HCT116 (cell line): Measurements from ENCODE around the gene CCDC83. TPM values are rescaled to one million over a fixed set of nuclear protein-coding genes. Genes with fewer than 3 reads are reported as not detected.

Experiments
- ATAC-seq: fragments of 200-7000 bp; cut with Tn5 transposase; 2 replicates; pipeline ENCODE4 v1.9.1; 2020; ENCODE audit warnings: mild to moderate bottlenecking, moderate library complexity
- BruUV-seq: library from RNA; stranded (reverse); fragments of 400-500 nt; replicated peaks from 2 replicates; lab custom pipeline; 2021; lab: Mats Ljungman, UMichigan
- CTCF ChIA-PET: fragments of 300-600 bp; sonication (Branson Sonifier 250); formaldehyde crosslinking; loops from one replicate; lab custom pipeline; 2021; ENCODE audit warnings: antibody characterized with exemption; lab: Charles Lee
- POLR2A ChIA-PET: fragments of 300-600, 350-600 bp; sonication (Branson Sonifier 250); formaldehyde crosslinking; loops from one replicate; lab custom pipeline; 2021; ENCODE audit warnings: antibody characterized with exemption; lab: Charles Lee
- RAD21 ChIA-PET, 2 experiments: fragments of 300-600 bp; sonication (Branson Sonifier 250); formaldehyde crosslinking; loops; one replicate each; lab custom pipeline; 2023; ENCODE audit warnings: low total read pairs in 2 of 2; ENCODE audit not compliant: uncharacterized antibody in 2 of 2, unreplicated experiment in 2 of 2, low non-redundant PET in 1 of 2; lab: Charles Lee
- DNase-seq: peaks from one replicate; pipeline ENCODE4 v3.0.0-alpha.2; 2010; ENCODE audit warnings: low read depth, low spot score
- H2AFZ ChIP-seq: fragments of 200-600 bp; shearing (Covaris generic), sonication (generic); 2 replicates; pipeline ENCODE4 v1.6.1; 2017; ENCODE audit warnings: low read depth, mixed run types, mixed read lengths, antibody characterized with exemption, low read length; ENCODE audit not compliant: poor library complexity, severe bottlenecking
- H3K27ac ChIP-seq: 2 replicates; pipeline ENCODE4 v1.5.1; 2012; ENCODE audit warnings: low read depth, low read length
- H3K27me3 ChIP-seq: fragments of 200-600 bp; sonication (generic); 2 replicates; pipeline ENCODE4 v1.6.1; 2016; ENCODE audit warnings: mixed run types, low read length, mixed read lengths; ENCODE audit not compliant: insufficient read depth
- H3K36me3 ChIP-seq, 2 experiments: fragments of 200-500 bp in 1 of 2; fragments of 200-600 bp in 1 of 2; sonication (Bioruptor generic) in 1 of 2; sonication (generic) in 1 of 2; 2 replicates each; pipeline versions ENCODE4 v1.5.1 to v1.6.1; 2014 to 2016; ENCODE audit warnings: low read length in 2 of 2, inconsistent platforms in 1 of 2, mixed read lengths in 1 of 2, mixed run types in 1 of 2; ENCODE audit not compliant: insufficient read depth in 2 of 2, control insufficient read depth in 1 of 2
- H3K4me1 ChIP-seq, 2 experiments: fragments of 200-600 bp in 1 of 2; sonication (generic) in 1 of 2; 2 replicates each; pipeline versions ENCODE4 v1.5.1 to v1.6.1; 2012 to 2017; ENCODE audit warnings: low read length in 2 of 2, inconsistent platforms in 1 of 2, mild to moderate bottlenecking in 1 of 2, mixed read lengths in 1 of 2, mixed run types in 1 of 2, moderate library complexity in 1 of 2; ENCODE audit not compliant: insufficient read depth in 2 of 2, control insufficient read depth in 1 of 2
- H3K4me2 ChIP-seq: fragments of 200-600 bp; sonication (generic); 2 replicates; pipeline ENCODE4 v1.6.1; 2017; ENCODE audit warnings: mixed run types, low read length, mixed read lengths
- H3K4me3 ChIP-seq, 2 experiments: fragments of 200-600 bp in 1 of 2; sonication (generic) in 1 of 2; replicated peaks in 1 of 2; 2 replicates each; pipeline ENCODE4 v1.5.1; 2011 to 2016; ENCODE audit warnings: low read length in 2 of 2, control low read depth in 1 of 2, low read depth in 1 of 2, mild to moderate bottlenecking in 1 of 2, mixed read lengths in 1 of 2, mixed run types in 1 of 2
- H3K79me2 ChIP-seq: fragments of 200-600 bp; sonication (generic); 2 replicates; pipeline ENCODE4 v1.6.1; 2017; ENCODE audit warnings: mild to moderate bottlenecking, mixed run types, low read length, moderate library complexity, mixed read lengths; ENCODE audit not compliant: insufficient read depth
- H3K9ac ChIP-seq: fragments of 200-600 bp; sonication (generic); 2 replicates; pipeline ENCODE4 v1.6.1; 2016; ENCODE audit warnings: low read length, mixed read lengths
- H3K9me2 ChIP-seq: fragments of 200-600 bp; sonication (generic), shearing (Covaris generic); 2 replicates; pipeline ENCODE4 v1.6.1; 2017; ENCODE audit warnings: mixed run types, mild to moderate bottlenecking, moderate library complexity; ENCODE audit not compliant: insufficient read depth
- H3K9me3 ChIP-seq, 2 experiments: fragments of 200-500 bp in 1 of 2; fragments of 200-600 bp in 1 of 2; sonication (Bioruptor generic) in 1 of 2; sonication (generic) in 1 of 2; 2 replicates each; pipeline ENCODE4 v1.6.1; 2014 to 2017; ENCODE audit warnings: low read length in 2 of 2, mixed read lengths in 2 of 2, inconsistent platforms in 1 of 2, low read depth in 1 of 2, mild to moderate bottlenecking in 1 of 2, mixed run types in 1 of 2, moderate library complexity in 1 of 2; ENCODE audit not compliant: control insufficient read depth in 1 of 2, insufficient read depth in 1 of 2
- H4K20me1 ChIP-seq: fragments of 200-600 bp; sonication (generic), shearing (Covaris generic); 2 replicates; pipeline ENCODE4 v1.6.1; 2017; ENCODE audit warnings: mixed run types, mild to moderate bottlenecking, moderate library complexity; ENCODE audit not compliant: insufficient read depth
- CTCF ChIP-seq, 3 experiments: fragments of 200-600 bp in 1 of 3; sonication (generic) in 1 of 3; IDR thresholded peaks in 2 of 3; conservative IDR thresholded peaks in 1 of 3; 2 replicates each; pipeline ENCODE4 v1.5.1; 2012 to 2017; ENCODE audit warnings: low read depth in 2 of 3, low read length in 2 of 3, antibody characterized with exemption in 1 of 3, borderline replicate concordance in 1 of 3, control low read depth in 1 of 3, mild to moderate bottlenecking in 1 of 3, mixed read lengths in 1 of 3, mixed run types in 1 of 3, moderate library complexity in 1 of 3; ENCODE audit not compliant: insufficient read depth in 1 of 3
- ELF1 ChIP-seq: IDR thresholded peaks from 2 replicates; pipeline ENCODE4 v1.6.1; 2012; ENCODE audit warnings: low read depth, borderline replicate concordance
- FOSL1 ChIP-seq: IDR thresholded peaks from 2 replicates; pipeline ENCODE4 v1.6.1; 2012; ENCODE audit warnings: low read depth
- MAX ChIP-seq: IDR thresholded peaks from 2 replicates; pipeline ENCODE4 v1.6.1; 2012
- RAD21 ChIP-seq: IDR thresholded peaks from 2 replicates; pipeline ENCODE4 v1.6.1; 2012; ENCODE audit warnings: low read depth, mild to moderate bottlenecking
- REST ChIP-seq: IDR thresholded peaks from 2 replicates; pipeline ENCODE4 v1.6.1; 2012; ENCODE audit warnings: low read depth
- SRF ChIP-seq: IDR thresholded peaks from 2 replicates; pipeline ENCODE4 v1.6.1; 2012; ENCODE audit warnings: low read depth
- ZFX ChIP-seq: fragments of 450-650 bp; IDR thresholded peaks from 2 replicates; pipeline ENCODE4 v1.6.1; 2017
- ZNF274 ChIP-seq: fragments of 200-500 bp; sonication (Bioruptor generic); IDR thresholded peaks from 2 replicates; pipeline ENCODE4 v1.6.1; 2014; ENCODE audit warnings: mild to moderate bottlenecking, low read depth, low read length, inconsistent platforms
- intact Hi-C: fragments of 100-400 bp; cut with micrococcal nuclease; formaldehyde crosslinking; loops from 2 replicates; pipeline ENCODE4 v1.10.0; 2022
- total RNA-seq: library from RNA; stranded (reverse); gene quantifications from one replicate; pipeline ENCODE4 v1.2.1, GENCODE V29; 2021; ENCODE audit not compliant: unreplicated experiment

CCDC83 gene
- total RNA-seq, 1 experiment from 2014 or later = not detected

- no peaks in the 10 kb centered on the region for H4K20me1 ChIP-seq
- H3K27me3 ChIP-seq = no peaks in the 10 kb centered on the region
- no peaks in the 10 kb centered on the region for H3K79me2 ChIP-seq
- no TSS peak for BruUV-seq
- H3K4me2 ChIP-seq = no peak overlapping the region
- H3K36me3 ChIP-seq = no peaks in the 10 kb centered on the region
- ChIA-PET CTCF (interaction anchor here (2.9 kb wide), 1 partner anchor 11 kb away, joined by 11 read pairs; the partner anchor contains the start of gene CCDC83), POLR2A (no interaction called here), RAD21 (no interaction called here)
- H3K4me1 ChIP-seq = no peaks in the 10 kb centered on the region
- no peak overlapping the region for H3K9ac ChIP-seq
- no peak for TF ChIP-seq SRF
- TF ChIP-seq MAX = no peak
- H2AFZ ChIP-seq = no peak overlapping the region
- no peaks in the 10 kb centered on the region for H3K9me3 ChIP-seq
- no peak overlapping the region for H3K27ac ChIP-seq
- DNase-seq (no peak), ATAC-seq (no peak)
- intact Hi-C loops = no loop called here
- no peaks in the 10 kb centered on the region for H3K9me2 ChIP-seq
- no peak overlapping the region for H3K4me3 ChIP-seq
Observed at GRCh38 chr11:85866137-85866827, 11.1 kb downstream of the CCDC83 start.

- RAD21 ChIA-PET = interaction anchor here in 1 of 2 experiments (1.0 kb wide), 1 partner anchor 13 kb away, joined by 6 read pairs; no protein-coding TSS in a partner anchor
Observed at GRCh38 chr11:85867751-85868150, 12.6 kb downstream of the CCDC83 start.

More at GRCh38 chr11:85867751-85868150, 12.6 kb downstream of the CCDC83 start:
- Histone ChIP-seq H2AFZ (no peak overlapping the region), H3K4me1 (no peaks in the 10 kb centered on the region), H3K4me2 (no peak overlapping the region), H3K9me2 (no peaks in the 10 kb centered on the region), H3K27me3 (no peaks in the 10 kb centered on the region), H3K9me3 (no peaks in the 10 kb centered on the region), H3K4me3 (no peak overlapping the region), H4K20me1 (no peaks in the 10 kb centered on the region), H3K27ac (no peak overlapping the region), H3K36me3 (no peaks in the 10 kb centered on the region), H3K79me2 (no peaks in the 10 kb centered on the region), H3K9ac (no peak overlapping the region)
- CTCF ChIA-PET = interaction anchor here (1.1 kb wide), 1 partner anchor 13 kb away, joined by 3 read pairs; the partner anchor contains the start of gene CCDC83
- no peak for TF ChIP-seq ELF1
- no peak for TF ChIP-seq REST
- no peak for TF ChIP-seq ZNF274
- TF ChIP-seq MAX = no peak
- no peak for TF ChIP-seq CTCF (IDR thresholded peaks at IDR 0.05 in 2 of 3, conservative IDR thresholded peaks at IDR 0.05 in 1 of 3; ENCODE audit: borderline replicate concordance in 1 of 3, insufficient read depth in 1 of 3, low read depth in 2 of 3, low read length in 2 of 3)
- TF ChIP-seq RAD21 = no peak
- TF ChIP-seq FOSL1 = no peak
- no peak for TF ChIP-seq ZFX
- intact Hi-C loops = no loop called here
- ATAC-seq (no peak), DNase-seq (no peak)
- BruUV-seq = no TSS peak
- POLR2A ChIA-PET = no interaction called here
